H1 (cell line): ENCODE results near the gene CAPN13. TPM values are rescaled to one million over a fixed set of nuclear protein-coding genes. Genes with fewer than 3 reads are reported as not detected.

Experiments
- CTCF ChIA-PET: fragments of 300-600 bp; sonication (Branson Sonifier 250); formaldehyde crosslinking; loops from one replicate; lab custom pipeline; 2021; ENCODE audit not compliant: partially characterized antibody; lab: Charles Lee
- POLR2A ChIA-PET: fragments of 300-600 bp; sonication (Branson Sonifier 250); formaldehyde crosslinking; loops from one replicate; lab custom pipeline; 2021; ENCODE audit warnings: inconsistent platforms; ENCODE audit not compliant: partially characterized antibody; lab: Charles Lee
- DNase-seq, 2 experiments: peaks; one replicate each; pipeline versions ENCODE4 v3.0.0 to v3.0.0-alpha.2; 2010 to 2022; ENCODE audit warnings: low spot score in 2 of 2, low read depth in 1 of 2, mixed read lengths in 1 of 2
- FAIRE-seq: peaks from 2 replicates; lab custom pipeline; 2011; peaks lifted over from hg19 to GRCh38; lab: Jason Lieb, UNC
- H2AFZ ChIP-seq: 2 replicates; pipeline ENCODE4 v1.8.1; 2012; ENCODE audit warnings: low read length, inconsistent platforms
- H2AK5ac ChIP-seq: 2 replicates; pipeline ENCODE4 v1.6.1; 2013; ENCODE audit warnings: low read depth, low read length
- H2BK120ac ChIP-seq: replicated peaks from 2 replicates; pipeline ENCODE3; 2013; ENCODE audit warnings: low read depth, low read length, inconsistent platforms
- H2BK12ac ChIP-seq: 2 replicates; pipeline ENCODE4 v1.6.1; 2013; ENCODE audit warnings: low read depth, low read length
- H2BK15ac ChIP-seq: 2 replicates; pipeline ENCODE4 v1.6.1; 2013; ENCODE audit warnings: low read length
- H2BK20ac ChIP-seq: 2 replicates; pipeline ENCODE4 v1.6.1; 2013; ENCODE audit warnings: low read length
- H2BK5ac ChIP-seq: 2 replicates; pipeline ENCODE4 v1.6.1; 2013; ENCODE audit warnings: low read depth, low read length
- H3K14ac ChIP-seq: 2 replicates; pipeline ENCODE4 v1.6.1; 2013; ENCODE audit warnings: inconsistent platforms; ENCODE audit not compliant: insufficient read length
- H3K18ac ChIP-seq: 2 replicates; pipeline ENCODE4 v1.6.1; 2013; ENCODE audit warnings: low read length; ENCODE audit errors: extremely low read depth
- H3K23ac ChIP-seq: 2 replicates; pipeline ENCODE4 v1.6.1; 2013; ENCODE audit warnings: inconsistent platforms; ENCODE audit not compliant: insufficient read length
- H3K23me2 ChIP-seq: 2 replicates; pipeline ENCODE4 v1.6.1; 2013; ENCODE audit warnings: low read depth, low read length
- H3K27ac ChIP-seq: 2 replicates; pipeline ENCODE4 v1.6.1; 2011; ENCODE audit warnings: low read depth, low read length, inconsistent platforms
- H3K27me3 ChIP-seq, 4 experiments: replicated peaks in 1 of 4; 1 replicate in 1 of 4; 2 replicates in 3 of 4; pipeline versions ENCODE4 v1.6.1 to v1.8.1; 2011 to 2013; ENCODE audit warnings: low read length in 3 of 4, mild to moderate bottlenecking in 3 of 4, inconsistent platforms in 2 of 4, mixed read lengths in 2 of 4, moderate library complexity in 1 of 4; ENCODE audit not compliant: control insufficient read depth in 3 of 4, insufficient read depth in 3 of 4; ENCODE audit errors: extremely low read depth in 1 of 4
- H3K36me3 ChIP-seq, 4 experiments: 2 replicates each; pipeline versions ENCODE4 v1.6.1 to v1.8.1; 2011 to 2013; ENCODE audit warnings: mild to moderate bottlenecking in 4 of 4, low read length in 3 of 4, moderate library complexity in 2 of 4, control low read depth in 1 of 4, inconsistent platforms in 1 of 4; ENCODE audit not compliant: insufficient read depth in 4 of 4, control insufficient read depth in 2 of 4
- H3K4ac ChIP-seq: replicated peaks from 2 replicates; pipeline ENCODE3; 2013; ENCODE audit warnings: low read length, low read depth, mixed read lengths, inconsistent platforms; ENCODE audit not compliant: insufficient read length
- H3K4me1 ChIP-seq, 4 experiments: replicated peaks in 1 of 4; 1 replicate in 1 of 4; 2 replicates in 3 of 4; pipeline versions ENCODE4 v1.6.1 to v1.8.1; 2011 to 2013; ENCODE audit warnings: low read length in 3 of 4, inconsistent platforms in 2 of 4, mixed read lengths in 1 of 4; ENCODE audit not compliant: insufficient read depth in 4 of 4, control insufficient read depth in 3 of 4
- H3K4me2 ChIP-seq, 2 experiments: 2 replicates each; pipeline versions ENCODE4 v1.6.1 to v1.8.1; 2011 to 2013; ENCODE audit warnings: low read depth in 2 of 2, low read length in 2 of 2, control low read depth in 1 of 2, inconsistent platforms in 1 of 2, mild to moderate bottlenecking in 1 of 2; ENCODE audit not compliant: insufficient read depth in 1 of 2
- H3K4me3 ChIP-seq, 4 experiments: fragments of 200-600, 300-600 bp in 1 of 4; sonication (generic), shearing (Covaris generic), sonication (Bioruptor Twin) in 1 of 4; 2 replicates each; pipeline versions ENCODE4 v1.5.1 to v1.8.1; 2011 to 2016; ENCODE audit warnings: low read length in 4 of 4, low read depth in 3 of 4, control low read depth in 2 of 4, inconsistent platforms in 2 of 4, mild to moderate bottlenecking in 2 of 4, mixed read lengths in 1 of 4, moderate library complexity in 1 of 4; ENCODE audit not compliant: insufficient read depth in 2 of 4; ENCODE audit errors: extremely low read depth in 1 of 4
- H3K56ac ChIP-seq: replicated peaks from 2 replicates; pipeline ENCODE3; 2013; ENCODE audit warnings: low read depth, mild to moderate bottlenecking, mixed read lengths, low read length, inconsistent platforms; ENCODE audit not compliant: insufficient read length
- H3K79me1 ChIP-seq: 2 replicates; pipeline ENCODE4 v1.6.1; 2013; ENCODE audit warnings: low read depth, low read length, control low read depth
- H3K79me2 ChIP-seq, 2 experiments: 2 replicates each; pipeline versions ENCODE4 v1.6.1 to v1.8.1; 2012 to 2013; ENCODE audit warnings: low read length in 2 of 2, mild to moderate bottlenecking in 2 of 2, inconsistent platforms in 1 of 2; ENCODE audit not compliant: insufficient read depth in 2 of 2, control insufficient read depth in 1 of 2
- H3K9ac ChIP-seq, 4 experiments: replicated peaks in 1 of 4; 1 replicate in 1 of 4; 2 replicates in 3 of 4; pipeline versions ENCODE4 v1.6.1 to v1.8.1; 2011 to 2013; ENCODE audit warnings: low read depth in 3 of 4, low read length in 3 of 4, control low read depth in 2 of 4, mild to moderate bottlenecking in 2 of 4, moderate library complexity in 2 of 4, inconsistent platforms in 1 of 4; ENCODE audit errors: extremely low read depth in 1 of 4
- H3K9me3 ChIP-seq, 2 experiments: 2 replicates each; pipeline versions ENCODE4 v1.6.1 to v1.8.1; 2012 to 2013; ENCODE audit warnings: mild to moderate bottlenecking in 2 of 2, moderate library complexity in 2 of 2, control low read depth in 1 of 2, inconsistent platforms in 1 of 2, low read depth in 1 of 2, low read length in 1 of 2, mixed read lengths in 1 of 2; ENCODE audit not compliant: insufficient read depth in 2 of 2
- H4K20me1 ChIP-seq, 2 experiments: replicated peaks in 1 of 2; 2 replicates each; pipeline versions ENCODE3 to v1.8.1; 2011 to 2013; ENCODE audit warnings: inconsistent platforms in 2 of 2, low read length in 2 of 2, mild to moderate bottlenecking in 1 of 2; ENCODE audit not compliant: insufficient read depth in 2 of 2, control insufficient read depth in 1 of 2
- H4K5ac ChIP-seq: 2 replicates; pipeline ENCODE4 v1.6.1; 2013; ENCODE audit warnings: low read length, low read depth, mixed read lengths, inconsistent platforms; ENCODE audit not compliant: insufficient read length
- H4K8ac ChIP-seq: 2 replicates; pipeline ENCODE4 v1.8.0; 2013; ENCODE audit warnings: mild to moderate bottlenecking, moderate library complexity, low read length, inconsistent platforms; ENCODE audit not compliant: insufficient read depth; ENCODE audit errors: extremely low read depth
- H4K91ac ChIP-seq: replicated peaks from 2 replicates; pipeline ENCODE3; 2013; ENCODE audit warnings: low read length, mixed read lengths, inconsistent platforms; ENCODE audit not compliant: insufficient read length
- BRCA1 ChIP-seq: IDR thresholded peaks from 2 replicates; pipeline ENCODE4 v1.6.1; 2012; ENCODE audit warnings: low read depth, low read length, improper control_type of control experiment
- CEBPB ChIP-seq: IDR thresholded peaks from 2 replicates; pipeline ENCODE4 v1.6.1; 2012; ENCODE audit warnings: low read depth, low read length
- CHD2 ChIP-seq: IDR thresholded peaks from 2 replicates; pipeline ENCODE4 v1.6.1; 2012; ENCODE audit warnings: low read length, improper control_type of control experiment
- JUN ChIP-seq: IDR thresholded peaks from 2 replicates; pipeline ENCODE4 v1.6.1; 2011; ENCODE audit warnings: low read depth, mild to moderate bottlenecking, improper control_type of control experiment, low read length
- KDM4A ChIP-seq: IDR thresholded peaks from one replicate; pipeline ENCODE4 v1.7.1; 2012; ENCODE audit warnings: low read depth, mild to moderate bottlenecking, moderate library complexity, low read length, inconsistent platforms; ENCODE audit not compliant: severe bottlenecking
- NRF1 ChIP-seq: IDR thresholded peaks from 2 replicates; pipeline ENCODE4 v1.6.1; 2011; ENCODE audit warnings: mild to moderate bottlenecking, low read depth, low read length, improper control_type of control experiment
- POLR2AphosphoS5 ChIP-seq: IDR thresholded peaks from 2 replicates; pipeline ENCODE4 v1.6.1; 2011; ENCODE audit warnings: low read depth, low read length
- RXRA ChIP-seq: IDR thresholded peaks from 2 replicates; pipeline ENCODE4 v1.6.1; 2011; ENCODE audit warnings: low read depth, mild to moderate bottlenecking, low read length, moderate library complexity; ENCODE audit not compliant: insufficient read depth
- SAP30 ChIP-seq: fragments of 300-600 bp; sonication (generic); IDR thresholded peaks from 2 replicates; pipeline ENCODE4 v1.7.1; 2012; ENCODE audit warnings: low read length, moderate library complexity, mild to moderate bottlenecking, inconsistent platforms; ENCODE audit not compliant: insufficient read depth, insufficient replicate concordance
- SIRT6 ChIP-seq: IDR thresholded peaks from one replicate; pipeline ENCODE4 v1.7.1; 2012; ENCODE audit warnings: low read length, inconsistent platforms
- SP2 ChIP-seq: IDR thresholded peaks from 2 replicates; pipeline ENCODE4 v1.6.1; 2012; ENCODE audit warnings: mild to moderate bottlenecking, low read length, inconsistent platforms
- SP4 ChIP-seq: IDR thresholded peaks from 2 replicates; pipeline ENCODE4 v1.6.1; 2012; ENCODE audit warnings: low read length, inconsistent platforms
- WGBS, 2 experiments: shearing (Covaris generic) in 1 of 2; methylation state at CpG; one replicate each; pipeline versions ENCODE4 v1.1.6 to v1.1.7; 2013 to 2015; ENCODE audit warnings: low lambda C conversion rate in 2 of 2, mixed read lengths in 2 of 2, inconsistent platforms in 1 of 2, low coverage in 1 of 2, missing lambda C conversion rate in 1 of 2; ENCODE audit not compliant: insufficient replicate concordance in 2 of 2, insufficient coverage in 1 of 2, insufficient read length in 1 of 2; ENCODE audit errors: extremely low coverage in 1 of 2, missing lambda C conversion rate in 1 of 2; 5-methylcytosine and 5-hydroxymethylcytosine counted together
- polyA plus RNA-seq, 7 experiments: library from polyadenylated mRNA; depleted of rRNA in 3 of 7; stranded (reverse) in 5 of 7; unstranded in 2 of 7; fragments of >200 nt in 5 of 7; fragments of 200-250 nt in 2 of 7; gene quantifications; 1 replicate in 5 of 7; 2 replicates in 1 of 7; 4 replicates in 1 of 7; pipeline versions ENCODE4 v1.2.1 to v1.2.3, GENCODE V29; 2011 to 2013; ENCODE audit warnings: missing spikeins in 2 of 7, mixed read lengths in 2 of 7
- total RNA-seq: library from RNA; stranded (reverse); fragmentation: NEBNext Ultra II Directional; extraction: Animal tissue kit (Norgen Biotek cat#: 25700); gene quantifications from 2 replicates; pipeline ENCODE4 v1.2.1, GENCODE V29; 2021
- TF ChIP-seq, protein P1 (sequence below): IDR thresholded peaks from 2 replicates; pipeline ENCODE4 v1.6.1; 2012; ENCODE audit warnings: inconsistent platforms
- TF ChIP-seq, protein P2 (sequence below): IDR thresholded peaks from 2 replicates; pipeline ENCODE4 v1.6.1; 2012; ENCODE audit warnings: inconsistent platforms

CAPN13 gene
- total and polyA plus RNA-seq, 2 of the 8 experiments (the other 6 are each of a cell fraction or from before 2014, with no cell fraction given) = 2.4 TPM

GRCh38 chr2:30769891-30770462 lies 37.3 kb downstream of the CAPN13 start:
- no peak overlapping the region for H3K27ac ChIP-seq
- H3K4me3 ChIP-seq = no peak overlapping the region
- H3K4me2 ChIP-seq = no peak overlapping the region
- no peaks in the 10 kb centered on the region for H3K9me3 ChIP-seq
- no peak overlapping the region for H3K56ac ChIP-seq
- no peak overlapping the region for H3K4ac ChIP-seq
- POLR2A ChIA-PET = interaction anchor here (1.6 kb wide), 1 partner anchor 11 kb away, joined by 3 read pairs; no protein-coding TSS in a partner anchor
- FAIRE-seq (no peak), DNase-seq (peak in 1 of 2 experiments; percentile 14)
- H3K9ac ChIP-seq = no peak overlapping the region
- no peak overlapping the region for H3K23ac ChIP-seq
- no peak overlapping the region for H2BK5ac ChIP-seq
- H3K79me2 ChIP-seq = no peaks in the 10 kb centered on the region
- H3K79me1 ChIP-seq = no peaks in the 10 kb centered on the region
- CTCF ChIA-PET = interaction anchor here (1.4 kb wide), 1 partner anchor 8 kb away, joined by 3 read pairs; no protein-coding TSS in a partner anchor
- no peak overlapping the region for H4K8ac ChIP-seq
- H2AK5ac ChIP-seq = no peak overlapping the region
- H4K5ac ChIP-seq = no peak overlapping the region
- H2BK20ac ChIP-seq = no peak overlapping the region
- no peaks in the 10 kb centered on the region for H3K27me3 ChIP-seq
- H4K20me1 ChIP-seq = no peaks in the 10 kb centered on the region
- no peaks in the 10 kb centered on the region for H3K23me2 ChIP-seq
- H4K91ac ChIP-seq = no peak overlapping the region
- no peak overlapping the region for H2BK12ac ChIP-seq
- H3K36me3 ChIP-seq = no peaks in the 10 kb centered on the region
- H2BK120ac ChIP-seq = no peak overlapping the region
- H2BK15ac ChIP-seq = no peak overlapping the region
- 86% methylated on average over 10 of the region's 10 CpGs; no CpG with 5 or more reads in 1 of the 2 experiments for WGBS, 2 experiments
- H2AFZ ChIP-seq = no peak overlapping the region
- no peak overlapping the region for H3K14ac ChIP-seq
- no peaks in the 10 kb centered on the region for H3K4me1 ChIP-seq
- no peak overlapping the region for H3K18ac ChIP-seq
- TF ChIP-seq NRF1 (no peak), SP2 (no peak), CEBPB (no peak), CHD2 (no peak), SP4 (no peak), JUN (no peak), RXRA (no peak), BRCA1 (no peak), KDM4A (no peak), SIRT6 (no peak), POLR2AphosphoS5 (no peak), SAP30 (no peak)
- TF ChIP-seq, protein P1, sequence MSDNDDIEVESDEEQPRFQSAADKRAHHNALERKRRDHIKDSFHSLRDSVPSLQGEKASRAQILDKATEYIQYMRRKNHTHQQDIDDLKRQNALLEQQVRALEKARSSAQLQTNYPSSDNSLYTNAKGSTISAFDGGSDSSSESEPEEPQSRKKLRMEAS = no peak
- TF ChIP-seq, protein P2, sequence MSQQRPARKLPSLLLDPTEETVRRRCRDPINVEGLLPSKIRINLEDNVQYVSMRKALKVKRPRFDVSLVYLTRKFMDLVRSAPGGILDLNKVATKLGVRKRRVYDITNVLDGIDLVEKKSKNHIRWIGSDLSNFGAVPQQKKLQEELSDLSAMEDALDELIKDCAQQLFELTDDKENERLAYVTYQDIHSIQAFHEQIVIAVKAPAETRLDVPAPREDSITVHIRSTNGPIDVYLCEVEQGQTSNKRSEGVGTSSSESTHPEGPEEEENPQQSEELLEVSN = no peak
